ENCODE data around the gene IDH2.

IDH2 gene

DNA sequence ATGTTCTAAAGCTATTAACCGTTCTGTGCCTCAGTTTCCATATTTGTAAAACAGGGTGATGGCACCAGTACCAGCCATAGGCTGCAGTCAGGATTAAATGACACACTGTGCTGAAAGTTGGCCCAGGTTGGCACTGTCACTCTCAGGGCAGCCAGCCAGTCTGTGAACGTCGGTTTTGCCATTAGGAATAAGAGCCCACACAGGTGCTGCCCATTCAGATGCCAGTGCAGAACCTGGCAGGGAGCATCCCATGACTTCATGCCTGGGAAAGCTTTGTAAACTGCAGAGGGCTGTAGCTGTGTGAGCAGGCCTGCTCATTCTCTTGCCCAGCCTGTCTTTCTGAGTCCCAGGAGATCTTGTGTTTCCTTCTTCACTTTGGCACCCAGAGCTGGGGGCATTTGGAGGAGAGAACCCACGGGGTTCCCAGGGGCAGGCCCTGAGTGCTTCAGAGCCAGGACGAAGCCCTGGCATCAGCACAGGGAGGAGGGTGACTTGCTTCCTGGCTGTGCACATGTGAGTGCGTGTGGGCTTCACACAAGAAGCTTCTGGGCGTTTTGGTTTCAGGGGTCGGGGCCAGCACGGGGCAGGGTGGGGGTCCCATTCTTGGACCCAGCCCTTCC lies 54.2 kb downstream of the IDH2 start:
- DNase-seq = no peak
- TF ChIP-seq, protein P1, sequence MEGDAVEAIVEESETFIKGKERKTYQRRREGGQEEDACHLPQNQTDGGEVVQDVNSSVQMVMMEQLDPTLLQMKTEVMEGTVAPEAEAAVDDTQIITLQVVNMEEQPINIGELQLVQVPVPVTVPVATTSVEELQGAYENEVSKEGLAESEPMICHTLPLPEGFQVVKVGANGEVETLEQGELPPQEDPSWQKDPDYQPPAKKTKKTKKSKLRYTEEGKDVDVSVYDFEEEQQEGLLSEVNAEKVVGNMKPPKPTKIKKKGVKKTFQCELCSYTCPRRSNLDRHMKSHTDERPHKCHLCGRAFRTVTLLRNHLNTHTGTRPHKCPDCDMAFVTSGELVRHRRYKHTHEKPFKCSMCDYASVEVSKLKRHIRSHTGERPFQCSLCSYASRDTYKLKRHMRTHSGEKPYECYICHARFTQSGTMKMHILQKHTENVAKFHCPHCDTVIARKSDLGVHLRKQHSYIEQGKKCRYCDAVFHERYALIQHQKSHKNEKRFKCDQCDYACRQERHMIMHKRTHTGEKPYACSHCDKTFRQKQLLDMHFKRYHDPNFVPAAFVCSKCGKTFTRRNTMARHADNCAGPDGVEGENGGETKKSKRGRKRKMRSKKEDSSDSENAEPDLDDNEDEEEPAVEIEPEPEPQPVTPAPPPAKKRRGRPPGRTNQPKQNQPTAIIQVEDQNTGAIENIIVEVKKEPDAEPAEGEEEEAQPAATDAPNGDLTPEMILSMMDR (IDR thresholded peaks at IDR 0.05; ENCODE audit: low read depth, low read length, missing control alignments) = no peak
- Histone ChIP-seq H3K4me3 (ENCODE audit: low read depth, low read length) (no peak overlapping the region), H3K36me3 (replicated peaks) (no peaks in the 10 kb centered on the region), H3K27me3 (replicated peaks) (no peaks in the 10 kb centered on the region), H3K27ac (no peak overlapping the region)
- in situ Hi-C loops (cut with HindIII; ENCODE audit: low pct_ligation_motif_present, low sequenced_read_pairs) = no loop called here

DNA sequence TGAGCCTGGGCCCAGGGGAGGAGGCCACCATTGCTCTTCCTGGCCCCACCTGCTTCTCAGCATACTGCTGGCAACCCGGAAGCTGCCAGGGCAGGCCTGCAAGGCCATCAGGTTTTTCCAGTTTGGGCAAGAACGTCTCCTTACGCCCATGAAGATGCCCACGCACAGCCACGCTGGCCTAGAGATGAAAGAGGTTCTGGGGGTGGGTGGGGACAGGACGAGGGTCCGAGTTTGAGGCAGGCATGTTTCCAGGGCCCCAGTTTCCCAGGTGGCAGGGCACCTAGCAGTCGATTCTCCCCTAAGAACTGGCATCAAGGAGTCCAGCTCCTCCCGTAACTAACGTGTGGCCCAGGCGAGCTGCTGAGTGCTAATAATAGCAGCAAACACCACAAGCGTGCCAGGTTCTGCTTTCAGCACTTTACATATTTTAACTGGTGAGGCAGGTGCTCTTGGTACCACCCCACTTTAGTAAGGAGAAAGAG lies 55.3 kb downstream of the IDH2 start:
- TF ChIP-seq, protein P1 (IDR thresholded peaks at IDR 0.05; ENCODE audit: low read depth, low read length, missing control alignments) = no peak

GRCh38 chr15:90046289-90046688 lies 56.0 kb downstream of the IDH2 start:
- TF ChIP-seq, protein P1 (IDR thresholded peaks at IDR 0.05; ENCODE audit: low read depth, low read length, missing control alignments) = no peak
- H3K36me3 ChIP-seq (replicated peaks) = no peaks in the 10 kb centered on the region
- no peak overlapping the region for H3K27ac ChIP-seq
- no peak for DNase-seq
- H3K4me3 ChIP-seq (ENCODE audit: low read depth, low read length) = no peak overlapping the region
- in situ Hi-C loops (cut with HindIII; ENCODE audit: low pct_ligation_motif_present, low sequenced_read_pairs) = no loop called here
- no peaks in the 10 kb centered on the region for H3K27me3 ChIP-seq (replicated peaks)

More for the DNA sequence above, 55.3 kb downstream of the IDH2 start:
- in situ Hi-C loops (cut with HindIII; ENCODE audit: low pct_ligation_motif_present, low sequenced_read_pairs) = no loop called here
- Histone ChIP-seq H3K36me3 (replicated peaks) (no peaks in the 10 kb centered on the region), H3K27ac (no peak overlapping the region), H3K4me3 (ENCODE audit: low read depth, low read length) (no peak overlapping the region), H3K27me3 (replicated peaks) (no peaks in the 10 kb centered on the region)
- DNase-seq = no peak

DNA sequence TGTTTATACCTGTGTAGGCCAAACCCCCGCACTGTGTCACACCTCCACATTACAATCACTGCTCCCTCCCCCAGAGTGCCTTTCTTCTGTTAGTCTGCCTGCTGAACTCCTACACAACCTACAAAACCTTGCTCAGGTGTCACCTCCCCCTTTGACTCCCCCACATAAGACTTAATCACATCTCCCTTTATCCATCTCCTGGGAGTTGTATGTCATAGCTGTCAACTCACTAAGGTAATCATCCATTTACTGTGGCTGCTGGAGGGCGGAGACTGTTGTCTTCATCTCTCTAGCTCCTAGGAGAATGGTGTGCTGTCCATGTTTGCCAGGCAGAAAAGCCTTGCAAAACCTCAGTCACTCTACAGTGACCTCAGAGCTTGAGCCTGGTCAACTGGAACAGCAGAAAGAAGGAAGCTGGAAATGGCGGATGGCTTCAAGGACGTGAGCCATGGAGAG lies 57.3 kb downstream of the IDH2 start:
- DNase-seq = no peak
- no peaks in the 10 kb centered on the region for H3K36me3 ChIP-seq (replicated peaks)
- no peak overlapping the region for H3K4me3 ChIP-seq (ENCODE audit: low read depth, low read length)
- in situ Hi-C loops (cut with HindIII; ENCODE audit: low pct_ligation_motif_present, low sequenced_read_pairs) = no loop called here
- H3K27ac ChIP-seq = no peak overlapping the region
- no peaks in the 10 kb centered on the region for H3K27me3 ChIP-seq (replicated peaks)
- TF ChIP-seq, protein P1 (IDR thresholded peaks at IDR 0.05; ENCODE audit: low read depth, low read length, missing control alignments) = no peak

DNA sequence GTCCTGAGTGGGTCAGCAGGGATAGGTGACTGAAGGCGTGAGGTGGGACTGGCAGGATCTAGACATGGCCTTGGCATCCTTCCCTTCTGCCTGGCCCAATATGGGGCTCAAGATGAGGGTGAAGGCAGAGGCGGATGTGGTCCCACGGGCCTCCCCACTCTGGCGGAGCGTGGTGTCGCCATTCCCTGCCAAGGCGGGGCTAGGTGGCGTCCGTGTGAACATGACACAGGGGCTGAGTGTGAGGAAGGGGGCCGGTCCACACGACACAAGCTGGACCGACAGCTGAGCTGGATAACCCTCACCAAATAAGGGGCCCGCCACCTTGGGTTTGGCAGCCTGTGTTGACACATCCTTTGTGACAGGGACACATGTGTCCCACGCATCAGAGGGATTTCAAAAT lies 58.1 kb downstream of the IDH2 start:
- Histone ChIP-seq H3K36me3 (replicated peaks) (no peaks in the 10 kb centered on the region), H3K4me3 (ENCODE audit: low read depth, low read length) (no peak overlapping the region), H3K27ac (no peak overlapping the region), H3K27me3 (replicated peaks) (no peaks in the 10 kb centered on the region)
- in situ Hi-C loops (cut with HindIII; ENCODE audit: low pct_ligation_motif_present, low sequenced_read_pairs) = no loop called here
- DNase-seq = no peak
- TF ChIP-seq, protein P1 (IDR thresholded peaks at IDR 0.05; ENCODE audit: low read depth, low read length, missing control alignments) = no peak

- TF ChIP-seq, protein P1 (IDR thresholded peaks at IDR 0.05; ENCODE audit: low read depth, low read length, missing control alignments) = no peak
- DNase-seq = no peak
- Histone ChIP-seq H3K27me3 (replicated peaks) (no peaks in the 10 kb centered on the region), H3K4me3 (ENCODE audit: low read depth, low read length) (no peak overlapping the region), H3K27ac (no peak overlapping the region), H3K36me3 (replicated peaks) (no peaks in the 10 kb centered on the region)
- in situ Hi-C loops (cut with HindIII; ENCODE audit: low pct_ligation_motif_present, low sequenced_read_pairs) = no loop called here
These were observed 58.7 kb downstream of the IDH2 start for GRCh38 chr15:90043530-90044010.

Measured in brain microvascular endothelial cell (primary cell).